ENCODE data around the gene MPPED1.

The MPPED1 gene

DNA sequence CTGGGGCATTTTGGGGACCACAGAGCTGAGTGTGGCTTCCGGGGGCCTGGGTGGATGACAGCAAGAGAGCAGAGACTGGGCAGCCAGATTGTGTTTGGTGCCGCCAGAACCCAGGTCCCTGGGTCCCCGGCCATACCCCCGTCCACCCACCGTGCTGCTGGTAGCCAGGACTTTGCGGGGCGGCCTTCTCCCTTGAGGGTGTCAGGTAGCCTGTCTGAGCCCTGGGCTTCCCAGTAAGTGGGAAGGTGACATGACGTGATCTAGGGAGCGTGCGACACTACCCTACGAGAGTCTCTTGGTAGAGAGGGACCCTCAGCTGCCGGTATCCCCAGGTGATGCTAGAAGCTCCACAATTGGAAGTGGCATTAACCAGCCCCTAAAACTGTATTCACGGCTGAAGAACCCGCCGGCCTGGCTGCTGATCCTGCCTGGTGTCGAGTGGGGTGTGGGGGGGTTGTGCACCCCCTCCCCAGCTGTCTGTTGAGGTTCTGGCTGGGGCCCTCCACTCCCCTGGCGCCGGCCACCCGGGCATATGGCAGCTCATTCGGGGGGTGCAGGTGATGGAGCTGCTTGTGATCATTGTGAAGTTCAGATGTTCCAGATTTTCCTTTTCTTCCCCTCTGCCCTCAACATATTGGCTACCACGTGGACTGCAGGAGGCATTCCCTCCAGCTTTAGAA, 66.9 kb downstream of the MPPED1 start:
- TF ChIP-seq, protein P1, sequence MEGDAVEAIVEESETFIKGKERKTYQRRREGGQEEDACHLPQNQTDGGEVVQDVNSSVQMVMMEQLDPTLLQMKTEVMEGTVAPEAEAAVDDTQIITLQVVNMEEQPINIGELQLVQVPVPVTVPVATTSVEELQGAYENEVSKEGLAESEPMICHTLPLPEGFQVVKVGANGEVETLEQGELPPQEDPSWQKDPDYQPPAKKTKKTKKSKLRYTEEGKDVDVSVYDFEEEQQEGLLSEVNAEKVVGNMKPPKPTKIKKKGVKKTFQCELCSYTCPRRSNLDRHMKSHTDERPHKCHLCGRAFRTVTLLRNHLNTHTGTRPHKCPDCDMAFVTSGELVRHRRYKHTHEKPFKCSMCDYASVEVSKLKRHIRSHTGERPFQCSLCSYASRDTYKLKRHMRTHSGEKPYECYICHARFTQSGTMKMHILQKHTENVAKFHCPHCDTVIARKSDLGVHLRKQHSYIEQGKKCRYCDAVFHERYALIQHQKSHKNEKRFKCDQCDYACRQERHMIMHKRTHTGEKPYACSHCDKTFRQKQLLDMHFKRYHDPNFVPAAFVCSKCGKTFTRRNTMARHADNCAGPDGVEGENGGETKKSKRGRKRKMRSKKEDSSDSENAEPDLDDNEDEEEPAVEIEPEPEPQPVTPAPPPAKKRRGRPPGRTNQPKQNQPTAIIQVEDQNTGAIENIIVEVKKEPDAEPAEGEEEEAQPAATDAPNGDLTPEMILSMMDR (IDR thresholded peaks at IDR 0.05; ENCODE audit: low read depth, low read length, missing control alignments) = no peak
- H3K4me3 ChIP-seq (replicated peaks; ENCODE audit: low read depth, low read length) = no peak overlapping the region
- no peak for DNase-seq (ENCODE audit: extremely low read depth, low read depth)

DNA sequence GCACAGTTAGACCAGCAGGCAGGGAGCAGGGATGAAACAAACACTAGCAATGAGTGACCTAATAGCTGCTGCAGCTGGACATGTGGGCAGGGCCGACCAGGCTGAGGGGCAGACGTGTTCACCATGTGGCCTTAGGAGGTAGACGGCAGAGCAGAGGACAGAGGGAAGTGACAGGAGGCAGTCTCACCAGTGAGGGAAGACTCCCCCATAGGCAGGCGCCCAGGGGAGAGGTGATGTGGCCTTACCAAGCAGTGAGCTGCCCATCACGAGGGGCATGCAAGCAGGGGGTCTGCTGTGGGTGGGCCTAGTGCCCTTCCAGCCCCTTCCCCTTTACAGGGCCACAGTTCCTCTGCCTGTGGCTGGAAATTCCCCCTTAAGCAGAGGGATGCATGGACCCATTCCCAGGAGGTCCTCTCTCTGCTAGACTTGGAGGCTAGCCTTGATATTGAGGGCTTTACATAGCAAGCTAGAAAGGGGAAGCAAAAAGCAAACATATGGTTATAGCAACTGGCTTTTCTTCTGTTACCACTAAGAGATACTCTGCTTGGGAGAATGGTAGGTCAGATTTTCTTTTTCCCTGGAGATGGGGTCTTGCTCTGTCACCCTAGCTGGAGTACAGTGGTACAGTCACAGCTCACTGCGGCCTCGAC, 67.6 kb downstream of the MPPED1 start:
- H3K4me3 ChIP-seq (replicated peaks; ENCODE audit: low read depth, low read length) = no peak overlapping the region
- TF ChIP-seq, protein P1 (IDR thresholded peaks at IDR 0.05; ENCODE audit: low read depth, low read length, missing control alignments) = no peak
- no peak for DNase-seq (ENCODE audit: extremely low read depth, low read depth)

DNA sequence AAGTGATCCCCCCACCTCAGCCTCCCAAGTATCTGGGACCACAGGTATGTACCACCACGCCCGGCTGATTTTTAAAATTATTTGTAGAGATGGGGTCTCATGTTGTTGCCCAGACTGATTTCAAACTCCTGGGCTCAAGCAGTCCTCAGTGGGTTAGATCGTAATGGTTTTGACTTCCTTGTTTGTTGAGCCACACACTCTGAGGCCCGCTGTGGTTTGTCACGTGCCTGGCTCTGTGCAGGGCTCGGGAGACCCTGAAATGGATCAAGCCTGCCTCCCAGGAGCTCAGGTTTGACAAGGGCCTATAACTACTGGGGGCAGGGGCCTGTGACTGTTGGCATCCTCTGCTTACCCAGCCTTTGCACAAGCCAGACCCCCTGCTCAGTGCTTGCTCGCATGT, 68.1 kb downstream of the MPPED1 start:
- no peak for DNase-seq (ENCODE audit: extremely low read depth, low read depth)
- TF ChIP-seq, protein P1 (IDR thresholded peaks at IDR 0.05; ENCODE audit: low read depth, low read length, missing control alignments) = no peak
- no peak overlapping the region for H3K4me3 ChIP-seq (replicated peaks; ENCODE audit: low read depth, low read length)

DNA sequence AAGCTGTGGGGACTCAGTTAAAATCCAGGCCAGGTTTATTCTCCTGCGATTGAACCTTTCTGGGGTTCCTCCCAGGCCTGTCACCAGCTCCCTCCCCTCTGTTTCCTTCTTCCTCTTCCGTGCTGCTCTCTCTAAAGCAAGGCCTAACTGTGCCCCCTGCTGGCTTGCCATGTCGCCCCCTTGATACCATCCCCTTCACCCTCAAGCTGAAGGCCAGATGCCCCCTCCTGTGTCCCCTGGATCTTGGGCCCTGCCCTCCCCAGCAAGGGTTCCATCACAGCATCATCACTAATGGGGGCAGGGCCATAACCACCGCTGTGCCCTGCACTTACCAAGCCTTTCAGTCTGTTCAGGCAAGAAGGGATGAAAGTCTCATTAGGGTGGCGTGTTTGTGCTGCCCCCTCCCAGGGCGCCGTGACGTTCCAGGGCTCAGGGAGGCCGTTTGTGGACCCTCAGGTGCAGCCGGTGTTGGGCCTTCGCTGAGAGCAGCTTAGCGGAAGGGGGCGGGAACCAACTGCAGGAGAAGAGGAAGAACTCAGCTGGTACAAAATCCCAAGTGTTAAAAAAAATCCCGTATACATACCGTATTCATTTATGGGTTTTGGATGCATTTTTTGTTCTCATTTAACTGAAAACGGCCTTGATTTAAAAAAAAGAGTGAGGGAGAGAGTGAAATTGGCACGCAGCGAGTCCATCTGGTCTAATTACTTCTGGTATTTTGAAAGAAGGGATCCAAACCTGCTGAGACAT, 69.9 kb downstream of the MPPED1 start:
- DNase-seq (ENCODE audit: extremely low read depth, low read depth) = no peak
- TF ChIP-seq, protein P1 (IDR thresholded peaks at IDR 0.05; ENCODE audit: low read depth, low read length, missing control alignments) = no peak
- no peak overlapping the region for H3K4me3 ChIP-seq (replicated peaks; ENCODE audit: low read depth, low read length)

DNA sequence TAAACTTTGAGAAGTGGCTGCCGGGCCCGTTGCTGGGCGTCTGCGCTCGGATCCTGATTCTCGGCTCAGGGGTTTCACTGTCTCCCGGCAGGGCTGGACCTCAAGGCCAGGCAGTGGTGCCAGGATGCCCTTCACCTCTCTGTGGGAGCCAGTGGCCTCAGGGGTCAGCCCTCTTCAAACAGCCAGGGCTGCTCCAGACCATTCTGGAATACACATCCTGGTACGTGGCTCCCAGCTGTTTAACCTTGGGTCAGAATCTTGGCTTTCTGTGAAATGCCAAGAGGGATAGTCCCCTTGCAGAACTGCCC, 70.5 kb downstream of the MPPED1 start:
- DNase-seq (ENCODE audit: extremely low read depth, low read depth) = no peak
- no peak overlapping the region for H3K4me3 ChIP-seq (replicated peaks; ENCODE audit: low read depth, low read length)
- TF ChIP-seq, protein P1 (IDR thresholded peaks at IDR 0.05; ENCODE audit: low read depth, low read length, missing control alignments) = no peak

DNA sequence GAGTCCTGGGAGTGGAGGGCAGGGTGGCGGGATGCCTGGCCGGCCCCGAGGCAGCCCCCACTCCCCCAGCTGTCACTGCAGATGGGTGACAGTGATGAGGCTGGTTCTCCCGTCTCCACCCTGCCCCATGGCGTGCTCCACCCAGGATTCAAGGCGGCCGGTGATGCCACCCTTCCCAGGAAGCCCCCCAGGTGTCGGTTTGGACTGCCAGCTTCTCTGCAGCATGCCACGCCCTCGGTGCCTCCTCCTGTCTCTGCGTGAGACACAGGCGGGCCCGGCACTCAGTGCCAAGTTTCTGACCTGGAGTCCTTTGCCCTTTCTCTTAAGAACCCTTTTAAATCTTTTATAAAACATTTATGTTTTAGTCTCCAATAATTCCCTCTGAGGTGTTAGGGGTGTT, 71.5 kb downstream of the MPPED1 start:
- no peak overlapping the region for H3K4me3 ChIP-seq (replicated peaks; ENCODE audit: low read depth, low read length)
- DNase-seq (ENCODE audit: extremely low read depth, low read depth) = no peak
- TF ChIP-seq, protein P1 (IDR thresholded peaks at IDR 0.05; ENCODE audit: low read depth, low read length, missing control alignments) = no peak

Data from HFF-Myc (cell line).